CD14-positive monocyte (primary cell): Measurements from ENCODE around the gene WDR41. TPM values are rescaled to one million over a fixed set of nuclear protein-coding genes. Genes with fewer than 3 reads are reported as not detected.
"Not testable (repeated sequence)": the region's sequence is repeated elsewhere in the genome, so short reads cannot be mapped to it uniquely, and the experiment has no call there.

ENCODE experiments used
- DNase-seq, 3 donors: peaks; one replicate each; pipeline ENCODE4 v3.0.0-alpha.2; 2011 to 2022
- H2AFZ ChIP-seq: 2 replicates; pipeline ENCODE4 v1.6.0; 2012; ENCODE audit warnings: mild to moderate bottlenecking, low read depth, low read length, inconsistent platforms; ENCODE audit not compliant: insufficient read depth, poor library complexity, severe bottlenecking
- H3K27ac ChIP-seq, 2 donors: 1 replicate in 1 of 2; 2 replicates in 1 of 2; pipeline ENCODE4 v1.5.1; 2012 to 2013; ENCODE audit warnings: low read length in 2 of 2, control low read depth in 1 of 2, inconsistent platforms in 1 of 2, low read depth in 1 of 2, mild to moderate bottlenecking in 1 of 2
- H3K27me3 ChIP-seq, 2 donors: one replicate each; pipeline versions ENCODE4 v1.6.0 to v1.6.1; 2011 to 2013; ENCODE audit warnings: low read length in 2 of 2; ENCODE audit not compliant: control insufficient read depth in 2 of 2, insufficient read depth in 2 of 2
- H3K36me3 ChIP-seq, 2 donors: replicated peaks in 1 of 2; 1 replicate in 1 of 2; 2 replicates in 1 of 2; pipeline versions ENCODE4 v1.5.1 to v1.6.1; 2012 to 2013; ENCODE audit warnings: low read length in 2 of 2, control low read depth in 1 of 2, inconsistent platforms in 1 of 2, mild to moderate bottlenecking in 1 of 2; ENCODE audit not compliant: insufficient read depth in 2 of 2, control insufficient read depth in 1 of 2
- H3K4me1 ChIP-seq, 2 donors: 1 replicate in 1 of 2; 2 replicates in 1 of 2; pipeline versions ENCODE4 v1.5.1 to v1.6.1; 2012 to 2013; ENCODE audit warnings: low read length in 2 of 2, control low read depth in 1 of 2, inconsistent platforms in 1 of 2, mild to moderate bottlenecking in 1 of 2, moderate library complexity in 1 of 2; ENCODE audit not compliant: insufficient read depth in 2 of 2, control insufficient read depth in 1 of 2
- H3K4me2 ChIP-seq: replicated peaks from 2 replicates; pipeline ENCODE3; 2012; ENCODE audit warnings: low read length, moderate library complexity, mild to moderate bottlenecking; ENCODE audit not compliant: poor library complexity, severe bottlenecking; ENCODE audit errors: extremely low read depth
- H3K4me3 ChIP-seq, 3 experiments: fragments of 200-600 bp in 1 of 3; sonication (generic) in 1 of 3; replicated peaks in 1 of 3; 1 replicate in 2 of 3; 2 replicates in 1 of 3; pipeline ENCODE4 v1.5.1; 2011 to 2013; ENCODE audit warnings: low read length in 3 of 3, mild to moderate bottlenecking in 3 of 3, control low read depth in 2 of 3, low read depth in 2 of 3, inconsistent platforms in 1 of 3, moderate library complexity in 1 of 3
- H3K79me2 ChIP-seq: 2 replicates; pipeline ENCODE4 v1.6.0; 2012; ENCODE audit warnings: mild to moderate bottlenecking, control low read depth, inconsistent platforms, low read length, moderate library complexity; ENCODE audit not compliant: insufficient read depth
- H3K9ac ChIP-seq: 2 replicates; pipeline ENCODE4 v1.6.0; 2017; ENCODE audit warnings: low read length, mild to moderate bottlenecking; ENCODE audit not compliant: insufficient read depth, poor library complexity, severe bottlenecking
- H3K9me3 ChIP-seq, 2 donors: replicated peaks in 1 of 2; 1 replicate in 1 of 2; 2 replicates in 1 of 2; pipeline versions ENCODE4 v1.5.1 to v1.6.1; 2012 to 2013; ENCODE audit warnings: low read length in 2 of 2, control low read depth in 1 of 2; ENCODE audit not compliant: control insufficient read depth in 1 of 2, insufficient read depth in 1 of 2
- H4K20me1 ChIP-seq: 2 replicates; pipeline ENCODE4 v1.6.0; 2012; ENCODE audit warnings: mild to moderate bottlenecking, low read length, control low read depth, moderate library complexity; ENCODE audit not compliant: insufficient read depth
- H3K27ac Mint-ChIP-seq, 7 donors: one replicate each; pipeline ENCODE4 v1.8.0; 2020; ENCODE audit warnings: mild to moderate bottlenecking in 7 of 7, mixed read lengths in 7 of 7, moderate library complexity in 6 of 7, inconsistent platforms in 2 of 7
- H3K27me3 Mint-ChIP-seq, 3 donors: one replicate each; pipeline ENCODE4 v1.8.0; 2021 to 2022; ENCODE audit warnings: low read depth in 3 of 3, mild to moderate bottlenecking in 3 of 3, mixed read lengths in 3 of 3, moderate library complexity in 3 of 3, inconsistent platforms in 1 of 3
- H3K36me3 Mint-ChIP-seq, 2 donors: one replicate each; pipeline ENCODE4 v1.8.0; 2020; ENCODE audit warnings: mixed read lengths in 2 of 2, inconsistent platforms in 1 of 2, mild to moderate bottlenecking in 1 of 2
- H3K4me1 Mint-ChIP-seq: one replicate; pipeline ENCODE4 v1.8.0; 2020; ENCODE audit warnings: mild to moderate bottlenecking, mixed read lengths
- H3K4me3 Mint-ChIP-seq, 2 donors: one replicate each; pipeline ENCODE4 v1.8.0; 2020; ENCODE audit warnings: mild to moderate bottlenecking in 2 of 2, mixed read lengths in 2 of 2, moderate library complexity in 1 of 2
- H3K9me3 Mint-ChIP-seq, 7 donors: one replicate each; pipeline ENCODE4 v1.8.0; 2020 to 2022; ENCODE audit warnings: mixed read lengths in 7 of 7, mild to moderate bottlenecking in 6 of 7, moderate library complexity in 6 of 7, inconsistent platforms in 2 of 7
- CTCF ChIP-seq: fragments of 200-600 bp; IDR thresholded peaks from one replicate; pipeline ENCODE4 v1.8.0; 2022; ENCODE audit warnings: antibody characterized with exemption, mild to moderate bottlenecking
- WGBS: methylation state at CpG from one replicate; pipeline ENCODE4 v1.1.5; 2013; ENCODE audit warnings: missing lambda C conversion rate; ENCODE audit not compliant: insufficient coverage; 5-methylcytosine and 5-hydroxymethylcytosine counted together
- intact Hi-C, 2 donors: fragments of 100-400 bp; cut with micrococcal nuclease; formaldehyde crosslinking; loops; one replicate each; pipeline versions ENCODE4 v1.15.0 to v1.15.1; 2023
- polyA plus RNA-seq, 3 donors: library from polyadenylated mRNA; depleted of rRNA in 1 of 3; unstranded in 2 of 3; stranded (reverse) in 1 of 3; fragments of 300-500 nt in 2 of 3; fragments of >200 nt in 1 of 3; fragmentation: Illumina TruSeq in 2 of 3; gene quantifications; 1 replicate in 2 of 3; 2 replicates in 1 of 3; pipeline ENCODE4 v1.2.3, GENCODE V29; 2012 to 2021

The WDR41 gene
- polyA plus RNA-seq, 3 donors, result 19.6 to 64.0 (median 47.5) TPM

- H3K4me3 ChIP-seq, result no peak overlapping the region
- no peaks in the 10 kb centered on the region for H3K27me3 ChIP-seq
- no peaks in the 10 kb centered on the region for H3K4me1 ChIP-seq
- peaks cover 4 to 5% (median 5%) of the 10 kb centered on the region in 3 donors for H3K27me3 Mint-ChIP-seq
- no CpG with 5 or more reads among the region's 1 CpG for WGBS
- H3K4me3 Mint-ChIP-seq, result no peak overlapping the region
- no peaks in the 10 kb centered on the region for H3K36me3 Mint-ChIP-seq
- no peak for TF ChIP-seq CTCF
- intact Hi-C loops, result no loop called here
- no peaks in the 10 kb centered on the region for H3K9me3 ChIP-seq
- H3K79me2 ChIP-seq, result no peaks in the 10 kb centered on the region
- no peaks in the 10 kb centered on the region for H3K4me1 Mint-ChIP-seq
- no peaks in the 10 kb centered on the region for H3K36me3 ChIP-seq
- no peak overlapping the region for H3K27ac ChIP-seq
- no peak for DNase-seq
- no peaks in the 10 kb centered on the region for H4K20me1 ChIP-seq
- no peak overlapping the region for H3K9ac ChIP-seq
- no peak overlapping the region for H3K4me2 ChIP-seq
- no peak overlapping the region for H3K27ac Mint-ChIP-seq
- no peak overlapping the region for H2AFZ ChIP-seq
- peaks cover 3 to 9% (median 5%) of the 10 kb centered on the region in 7 donors for H3K9me3 Mint-ChIP-seq
These were observed 21.2 kb upstream of the WDR41 start for GRCh38 chr5:77513321-77513720.

- H3K9me3 ChIP-seq, H3K4me1 ChIP-seq, H2AFZ ChIP-seq, H3K79me2 ChIP-seq, H3K4me2 ChIP-seq, H3K9ac ChIP-seq, DNase-seq, H3K27me3 Mint-ChIP-seq, H3K4me1 Mint-ChIP-seq, H4K20me1 ChIP-seq, H3K27ac Mint-ChIP-seq, H3K27me3 ChIP-seq, H3K36me3 Mint-ChIP-seq, H3K27ac ChIP-seq, H3K4me3 ChIP-seq, H3K36me3 ChIP-seq, H3K4me3 Mint-ChIP-seq, intact Hi-C loops: not testable (repeated sequence)
- peaks cover 12 to 23% (median 19%) of the 10 kb centered on the region in 7 donors for H3K9me3 Mint-ChIP-seq
- 87% methylated on average over 9 of the region's 9 CpGs for WGBS
These were observed 9.0 kb upstream of the WDR41 start for GRCh38 chr5:77501132-77501531.
